Astrocyte (in vitro differentiated cells and primary cell): Measurements from ENCODE around the gene FTH1. TPM values are rescaled to one million over a fixed set of nuclear protein-coding genes. Genes with fewer than 3 reads are reported as not detected.

Experiments
- DNase-seq: peaks from one replicate; pipeline ENCODE4 v3.0.0-alpha.2; 2010; ENCODE audit warnings: low read depth
- FAIRE-seq: peaks from 2 replicates; lab custom pipeline; 2011; peaks lifted over from hg19 to GRCh38; lab: Jason Lieb, UNC
- H2AFZ ChIP-seq: 2 replicates; pipeline ENCODE4 v1.6.0; 2012; ENCODE audit warnings: low read depth, low read length, inconsistent platforms
- H3K27ac ChIP-seq: 2 replicates; pipeline ENCODE4 v1.5.1; 2011; ENCODE audit warnings: low read depth, low read length, inconsistent platforms
- H3K27me3 ChIP-seq: 2 replicates; pipeline ENCODE4 v1.6.0; 2011; ENCODE audit warnings: low read length, inconsistent platforms; ENCODE audit not compliant: insufficient read depth
- H3K36me3 ChIP-seq: 2 replicates; pipeline ENCODE4 v1.5.1; 2011; ENCODE audit warnings: low read length, inconsistent platforms; ENCODE audit not compliant: insufficient read depth
- H3K4me1 ChIP-seq: 2 replicates; pipeline ENCODE4 v1.5.1; 2011; ENCODE audit warnings: low read length, inconsistent platforms; ENCODE audit not compliant: insufficient read depth
- H3K4me2 ChIP-seq: 2 replicates; pipeline ENCODE4 v1.6.0; 2012; ENCODE audit warnings: low read length, inconsistent platforms
- H3K4me3 ChIP-seq: 2 replicates; pipeline ENCODE4 v1.5.1; 2011; ENCODE audit warnings: low read depth, mild to moderate bottlenecking, low read length, inconsistent platforms; ENCODE audit not compliant: insufficient read depth
- H3K79me2 ChIP-seq: 2 replicates; pipeline ENCODE4 v1.6.0; 2012; ENCODE audit warnings: mild to moderate bottlenecking, low read length, inconsistent platforms; ENCODE audit not compliant: insufficient read depth
- H3K9ac ChIP-seq: 2 replicates; pipeline ENCODE4 v1.6.0; 2012; ENCODE audit warnings: mild to moderate bottlenecking, low read length, inconsistent platforms
- H3K9me3 ChIP-seq: 2 replicates; pipeline ENCODE4 v1.5.1; 2012; ENCODE audit warnings: low read depth, mild to moderate bottlenecking, low read length, inconsistent platforms; ENCODE audit not compliant: insufficient read depth
- H4K20me1 ChIP-seq: 2 replicates; pipeline ENCODE4 v1.6.0; 2012; ENCODE audit warnings: low read length, inconsistent platforms; ENCODE audit not compliant: insufficient read depth
- H3K27ac Mint-ChIP-seq: one replicate; pipeline ENCODE4 v1.8.0; 2021; ENCODE audit warnings: mild to moderate bottlenecking, mixed read lengths; ENCODE audit not compliant: unreplicated experiment
- H3K27me3 Mint-ChIP-seq: one replicate; pipeline ENCODE4 v1.8.0; 2021; ENCODE audit warnings: low read depth, mixed read lengths; ENCODE audit not compliant: unreplicated experiment
- H3K36me3 Mint-ChIP-seq: one replicate; pipeline ENCODE4 v1.8.0; 2021; ENCODE audit warnings: low read depth, mixed read lengths; ENCODE audit not compliant: unreplicated experiment
- H3K4me1 Mint-ChIP-seq: one replicate; pipeline ENCODE4 v1.8.0; 2021; ENCODE audit warnings: low read depth, mixed read lengths; ENCODE audit not compliant: unreplicated experiment
- H3K4me3 Mint-ChIP-seq: one replicate; pipeline ENCODE4 v1.8.0; 2021; ENCODE audit warnings: mild to moderate bottlenecking, moderate library complexity, mixed read lengths; ENCODE audit not compliant: unreplicated experiment
- H3K9me3 Mint-ChIP-seq: one replicate; pipeline ENCODE4 v1.8.0; 2021; ENCODE audit warnings: mild to moderate bottlenecking, mixed read lengths; ENCODE audit not compliant: unreplicated experiment
- EZH2 ChIP-seq: IDR thresholded peaks from 2 replicates; pipeline ENCODE4 v1.6.1; 2012; ENCODE audit warnings: mild to moderate bottlenecking, low read length, inconsistent platforms; ENCODE audit not compliant: insufficient read depth
- total RNA-seq: library from RNA; stranded (reverse); gene quantifications from 2 replicates; pipeline ENCODE4 v1.2.1, GENCODE V29; 2021
- TF ChIP-seq, protein P1 (sequence below): IDR thresholded peaks from 2 replicates; pipeline ENCODE4 v1.5.1; 2011; ENCODE audit warnings: low read depth, mild to moderate bottlenecking, inconsistent platforms, low read length, moderate library complexity; ENCODE audit not compliant: insufficient read depth

Gene FTH1
- total RNA-seq, 1 donor from 2014 or later, result 2,092 TPM

DNA sequence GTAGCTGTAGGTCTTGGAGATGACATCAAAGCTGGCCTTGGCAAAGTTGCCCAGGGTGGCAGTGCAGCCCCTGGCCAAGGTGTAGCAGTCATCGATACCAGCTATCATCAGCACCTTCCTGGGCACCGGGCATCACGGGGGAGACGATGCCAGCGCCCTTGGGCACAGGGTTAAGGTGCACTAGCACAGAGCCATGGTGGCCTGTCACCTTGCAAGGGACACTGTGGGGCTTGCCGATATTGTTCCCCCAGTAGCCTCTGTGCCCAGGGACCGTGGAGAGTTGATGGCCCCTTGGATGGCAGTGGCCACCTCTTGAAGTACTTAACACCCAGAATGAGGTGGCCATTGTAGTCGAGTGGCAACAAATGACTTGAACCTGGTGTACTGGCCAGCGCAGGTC lies 44.4 kb upstream of the FTH1 start:
- Histone ChIP-seq H3K36me3 (no peaks in the 10 kb centered on the region), H3K9me3 (no peaks in the 10 kb centered on the region), H3K4me2 (no peak overlapping the region), H3K9ac (no peak overlapping the region), H3K4me3 (no peak overlapping the region), H3K27me3 (peaks cover 2% of the 10 kb centered on the region), H3K4me1 (no peaks in the 10 kb centered on the region), H3K27ac (no peak overlapping the region), H4K20me1 (no peaks in the 10 kb centered on the region), H2AFZ (no peak overlapping the region), H3K79me2 (no peaks in the 10 kb centered on the region)
- Mint-ChIP-seq H3K27me3 (peaks cover 2% of the 10 kb centered on the region), H3K4me3 (no peak overlapping the region), H3K4me1 (peaks cover 2% of the 10 kb centered on the region), H3K27ac (no peak overlapping the region), H3K9me3 (peaks cover 10% of the 10 kb centered on the region), H3K36me3 (no peaks in the 10 kb centered on the region)
- DNase-seq (no peak), FAIRE-seq (no peak)
- no peak for TF ChIP-seq EZH2
- TF ChIP-seq, protein P1, sequence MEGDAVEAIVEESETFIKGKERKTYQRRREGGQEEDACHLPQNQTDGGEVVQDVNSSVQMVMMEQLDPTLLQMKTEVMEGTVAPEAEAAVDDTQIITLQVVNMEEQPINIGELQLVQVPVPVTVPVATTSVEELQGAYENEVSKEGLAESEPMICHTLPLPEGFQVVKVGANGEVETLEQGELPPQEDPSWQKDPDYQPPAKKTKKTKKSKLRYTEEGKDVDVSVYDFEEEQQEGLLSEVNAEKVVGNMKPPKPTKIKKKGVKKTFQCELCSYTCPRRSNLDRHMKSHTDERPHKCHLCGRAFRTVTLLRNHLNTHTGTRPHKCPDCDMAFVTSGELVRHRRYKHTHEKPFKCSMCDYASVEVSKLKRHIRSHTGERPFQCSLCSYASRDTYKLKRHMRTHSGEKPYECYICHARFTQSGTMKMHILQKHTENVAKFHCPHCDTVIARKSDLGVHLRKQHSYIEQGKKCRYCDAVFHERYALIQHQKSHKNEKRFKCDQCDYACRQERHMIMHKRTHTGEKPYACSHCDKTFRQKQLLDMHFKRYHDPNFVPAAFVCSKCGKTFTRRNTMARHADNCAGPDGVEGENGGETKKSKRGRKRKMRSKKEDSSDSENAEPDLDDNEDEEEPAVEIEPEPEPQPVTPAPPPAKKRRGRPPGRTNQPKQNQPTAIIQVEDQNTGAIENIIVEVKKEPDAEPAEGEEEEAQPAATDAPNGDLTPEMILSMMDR, result no peak

DNA sequence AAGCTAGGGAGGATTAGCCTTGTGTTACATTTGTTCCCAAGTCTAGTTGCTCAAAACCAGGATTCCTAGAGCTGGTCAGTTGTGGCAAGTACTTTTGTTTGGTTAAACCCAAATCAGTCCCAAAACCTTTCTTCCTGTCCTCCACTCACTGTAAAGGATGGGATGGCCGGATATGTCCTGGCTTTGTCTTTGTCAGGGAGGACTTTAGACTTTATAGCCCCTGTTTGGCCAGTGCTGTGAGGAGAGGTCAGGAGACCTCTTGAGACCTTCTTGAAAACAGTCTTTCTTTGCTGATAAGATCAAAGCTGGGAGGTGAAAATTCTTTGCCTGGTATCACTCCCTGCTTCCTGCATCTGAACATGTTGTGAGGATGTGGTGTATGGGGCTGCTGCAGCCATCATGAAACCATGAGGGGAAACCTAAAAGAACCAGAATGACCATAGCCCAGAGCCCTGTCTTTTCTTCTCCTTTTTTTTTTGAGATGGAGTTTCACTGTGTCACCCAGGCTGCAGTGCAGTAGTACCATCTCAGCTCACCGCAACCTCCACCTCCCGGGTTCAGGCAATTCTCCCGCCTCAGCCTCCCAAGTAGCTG lies 43.6 kb upstream of the FTH1 start:
- peaks cover 10% of the 10 kb centered on the region for H3K9me3 Mint-ChIP-seq
- DNase-seq (no peak), FAIRE-seq (no peak)
- Histone ChIP-seq H3K4me2 (no peak overlapping the region), H3K4me1 (no peaks in the 10 kb centered on the region), H3K4me3 (no peak overlapping the region), H3K9ac (no peak overlapping the region), H3K27me3 (peaks cover 2% of the 10 kb centered on the region), H3K9me3 (no peaks in the 10 kb centered on the region), H3K27ac (no peak overlapping the region), H3K79me2 (no peaks in the 10 kb centered on the region), H3K36me3 (no peaks in the 10 kb centered on the region), H2AFZ (no peak overlapping the region), H4K20me1 (no peaks in the 10 kb centered on the region)
- no peak overlapping the region for H3K27ac Mint-ChIP-seq
- no peak overlapping the region for H3K4me3 Mint-ChIP-seq
- no peaks in the 10 kb centered on the region for H3K36me3 Mint-ChIP-seq
- no peaks in the 10 kb centered on the region for H3K4me1 Mint-ChIP-seq
- TF ChIP-seq EZH2, result no peak
- TF ChIP-seq, protein P1, result no peak
- H3K27me3 Mint-ChIP-seq, result peaks cover 2% of the 10 kb centered on the region

DNA sequence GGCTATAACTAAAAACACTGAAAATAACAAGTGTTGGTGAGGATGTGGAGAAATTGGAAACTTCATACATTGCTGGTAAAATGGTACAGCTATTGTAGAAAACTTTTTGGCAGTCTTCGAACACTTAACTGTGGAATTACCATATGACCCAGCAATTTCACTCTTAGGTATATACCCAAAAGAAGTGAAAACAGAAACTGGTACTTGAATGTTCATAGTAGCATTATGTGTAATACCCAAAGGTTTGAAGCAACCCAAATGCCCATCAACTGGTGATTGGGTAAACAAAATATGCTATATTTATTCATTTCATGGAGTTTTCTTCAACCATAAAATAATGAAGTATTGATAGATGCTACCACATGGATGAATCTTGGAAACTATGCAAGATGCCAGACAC lies 40.8 kb upstream of the FTH1 start:
- FAIRE-seq (no peak), DNase-seq (no peak)
- H2AFZ ChIP-seq, result no peak overlapping the region
- H3K36me3 ChIP-seq, result no peaks in the 10 kb centered on the region
- H3K4me3 ChIP-seq, result no peak overlapping the region
- Mint-ChIP-seq H3K4me1 (peaks cover 11% of the 10 kb centered on the region), H3K9me3 (peaks cover 12% of the 10 kb centered on the region), H3K27me3 (peaks cover 2% of the 10 kb centered on the region), H3K4me3 (no peak overlapping the region), H3K27ac (no peak overlapping the region), H3K36me3 (no peaks in the 10 kb centered on the region)
- no peak overlapping the region for H3K27ac ChIP-seq
- no peaks in the 10 kb centered on the region for H3K4me1 ChIP-seq
- no peaks in the 10 kb centered on the region for H4K20me1 ChIP-seq
- no peak overlapping the region for H3K9ac ChIP-seq
- TF ChIP-seq, protein P1, result no peak
- TF ChIP-seq EZH2, result no peak
- peaks cover 2% of the 10 kb centered on the region for H3K27me3 ChIP-seq
- H3K9me3 ChIP-seq, result no peaks in the 10 kb centered on the region
- no peaks in the 10 kb centered on the region for H3K79me2 ChIP-seq
- no peak overlapping the region for H3K4me2 ChIP-seq
